ENCODE data around the gene GRB10. TPM values are rescaled to one million over a fixed set of nuclear protein-coding genes. Genes with fewer than 3 reads are reported as not detected.

The GRB10 gene
- total RNA-seq, 2 donors from 2014 or later: 10.3 to 15.1 TPM

DNA sequence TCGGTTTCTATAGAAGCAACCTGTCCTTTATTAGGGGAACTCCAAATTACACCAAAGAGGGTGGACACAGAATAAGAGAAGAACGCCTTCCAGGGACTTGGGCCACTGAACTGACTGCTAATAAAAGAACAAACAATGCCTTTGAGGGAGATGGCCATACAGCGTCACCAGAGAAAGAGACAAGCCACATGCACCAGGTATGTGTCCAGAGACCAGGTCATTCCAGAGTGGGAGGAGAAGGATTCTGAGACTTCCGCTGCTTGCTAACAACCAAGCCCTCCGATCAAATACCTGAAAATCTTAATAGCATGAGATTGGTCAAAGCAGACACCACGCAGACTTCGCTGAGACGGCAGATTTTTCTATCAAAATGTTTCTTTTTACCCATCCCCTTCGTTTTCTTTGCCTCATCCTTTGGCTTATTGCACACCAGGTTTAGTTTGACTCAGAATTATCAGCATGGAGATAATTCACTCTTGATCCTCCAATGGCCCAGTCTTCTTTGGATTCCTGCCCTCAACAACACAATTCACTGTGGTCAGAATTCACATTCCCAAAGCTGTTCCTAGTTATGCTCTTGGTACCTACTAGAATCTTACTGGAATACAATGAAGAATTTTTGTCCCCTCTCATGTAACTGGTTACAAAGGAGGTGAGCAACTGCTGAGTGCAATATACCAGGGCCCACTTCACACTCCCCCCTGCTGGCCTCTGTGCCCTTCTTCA, 130.1 kb downstream of the GRB10 start:
- H3K27me3 ChIP-seq: no peaks in the 10 kb centered on the region
- H3K36me3 ChIP-seq: no peaks in the 10 kb centered on the region
- no peak overlapping the region for H3K4me3 ChIP-seq
- no peak overlapping the region for H3K27ac ChIP-seq
- no peak for DNase-seq
- no peaks in the 10 kb centered on the region for H3K9me3 ChIP-seq
- no peak for TF ChIP-seq CTCF (IDR thresholded peaks at IDR 0.05)
- no peaks in the 10 kb centered on the region for H3K4me1 ChIP-seq
- H3K9ac ChIP-seq (ENCODE audit: low read depth in 2 of 2, low read length in 2 of 2): peak overlapping the region in 1 of 2 donors; percentile 3
- intact Hi-C loops (cut with DNase I): no loop called here

DNA sequence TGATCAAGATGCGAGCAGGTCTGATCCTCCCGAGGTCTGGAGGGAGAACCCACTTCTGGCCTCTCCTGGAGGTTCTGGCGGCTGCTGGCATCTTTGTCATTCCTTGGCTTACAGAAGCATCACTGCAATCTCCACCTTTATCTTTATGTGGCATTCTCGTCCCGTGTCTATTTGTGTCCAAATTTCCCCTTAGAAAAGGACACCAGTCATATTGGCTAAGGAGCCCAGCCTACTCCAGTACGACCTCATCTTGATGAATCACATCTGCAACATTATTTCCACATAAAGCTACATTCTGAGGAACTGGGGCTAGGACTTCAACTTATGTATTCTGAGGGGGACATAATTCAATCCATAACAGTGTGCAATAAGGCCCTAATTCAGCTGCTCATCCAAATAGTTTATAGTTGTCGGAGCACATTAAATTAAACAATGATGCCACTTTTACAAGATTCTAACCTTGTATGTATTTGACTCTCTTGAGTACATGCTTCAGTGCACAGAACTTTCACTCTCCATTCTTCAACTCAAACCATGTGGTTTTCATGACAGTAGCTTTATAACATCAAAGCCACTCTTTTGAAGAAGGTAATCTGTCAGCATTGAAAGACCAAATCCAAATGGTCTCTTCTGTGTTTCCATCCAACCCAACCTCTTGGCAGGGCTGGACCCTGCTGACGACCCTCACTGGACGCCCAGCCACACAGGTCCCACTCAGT, 131.3 kb downstream of the GRB10 start:
- intact Hi-C loops (cut with DNase I): no loop called here
- no peaks in the 10 kb centered on the region for H3K4me1 ChIP-seq
- H3K27me3 ChIP-seq: no peaks in the 10 kb centered on the region
- no peak overlapping the region for H3K4me3 ChIP-seq
- TF ChIP-seq CTCF (IDR thresholded peaks at IDR 0.05): no peak
- H3K9me3 ChIP-seq: no peaks in the 10 kb centered on the region
- no peaks in the 10 kb centered on the region for H3K36me3 ChIP-seq
- no peak for DNase-seq
- no peak overlapping the region for H3K27ac ChIP-seq
- H3K9ac ChIP-seq (ENCODE audit: low read depth in 2 of 2, low read length in 2 of 2): no peak overlapping the region

DNA sequence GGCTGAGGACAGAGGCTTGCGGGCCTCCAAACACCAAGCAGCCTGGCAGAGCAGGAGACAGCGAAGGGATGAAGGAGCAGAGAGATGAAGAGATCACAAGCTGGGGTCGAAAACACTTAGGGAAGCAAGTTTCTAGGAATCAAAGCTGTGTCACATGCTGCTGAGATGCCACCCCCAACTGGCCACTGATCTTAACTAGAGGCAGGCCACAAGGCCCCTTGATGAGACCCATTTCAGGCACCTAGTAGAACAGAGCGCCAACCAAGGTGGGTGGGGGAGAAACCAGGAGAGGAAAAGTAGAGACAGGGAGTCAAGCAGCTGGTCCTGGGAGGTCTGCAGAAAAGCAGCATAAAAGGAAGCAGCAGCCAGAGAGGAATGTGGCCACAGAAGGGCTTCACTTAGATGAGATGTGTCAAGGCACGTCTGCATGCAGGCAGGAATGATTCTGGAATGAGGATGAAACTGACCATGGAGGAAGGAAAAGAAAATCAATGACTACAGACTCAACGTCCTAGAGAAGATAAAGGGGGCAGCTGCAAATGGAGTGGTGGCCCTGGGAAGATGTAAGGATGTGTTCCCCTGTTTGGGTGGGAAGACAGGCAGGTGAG, 132.5 kb downstream of the GRB10 start:
- intact Hi-C loops (cut with DNase I): no loop called here
- TF ChIP-seq CTCF (IDR thresholded peaks at IDR 0.05): no peak
- H3K4me1 ChIP-seq: no peaks in the 10 kb centered on the region
- no peaks in the 10 kb centered on the region for H3K9me3 ChIP-seq
- no peak overlapping the region for H3K9ac ChIP-seq (ENCODE audit: low read depth in 2 of 2, low read length in 2 of 2)
- H3K36me3 ChIP-seq: no peaks in the 10 kb centered on the region
- DNase-seq: no peak
- H3K27me3 ChIP-seq: no peaks in the 10 kb centered on the region
- no peak overlapping the region for H3K27ac ChIP-seq
- no peak overlapping the region for H3K4me3 ChIP-seq

GRCh38 chr7:50649259-50649885, 133.3 kb downstream of the GRB10 start:
- Histone ChIP-seq H3K4me3 (no peak overlapping the region), H3K9ac (ENCODE audit: low read depth in 2 of 2, low read length in 2 of 2) (no peak overlapping the region), H3K9me3 (no peaks in the 10 kb centered on the region), H3K27me3 (no peaks in the 10 kb centered on the region), H3K27ac (no peak overlapping the region), H3K36me3 (no peaks in the 10 kb centered on the region), H3K4me1 (no peaks in the 10 kb centered on the region)
- DNase-seq: no peak
- intact Hi-C loops (cut with DNase I): no loop called here
- TF ChIP-seq CTCF (IDR thresholded peaks at IDR 0.05): no peak

DNA sequence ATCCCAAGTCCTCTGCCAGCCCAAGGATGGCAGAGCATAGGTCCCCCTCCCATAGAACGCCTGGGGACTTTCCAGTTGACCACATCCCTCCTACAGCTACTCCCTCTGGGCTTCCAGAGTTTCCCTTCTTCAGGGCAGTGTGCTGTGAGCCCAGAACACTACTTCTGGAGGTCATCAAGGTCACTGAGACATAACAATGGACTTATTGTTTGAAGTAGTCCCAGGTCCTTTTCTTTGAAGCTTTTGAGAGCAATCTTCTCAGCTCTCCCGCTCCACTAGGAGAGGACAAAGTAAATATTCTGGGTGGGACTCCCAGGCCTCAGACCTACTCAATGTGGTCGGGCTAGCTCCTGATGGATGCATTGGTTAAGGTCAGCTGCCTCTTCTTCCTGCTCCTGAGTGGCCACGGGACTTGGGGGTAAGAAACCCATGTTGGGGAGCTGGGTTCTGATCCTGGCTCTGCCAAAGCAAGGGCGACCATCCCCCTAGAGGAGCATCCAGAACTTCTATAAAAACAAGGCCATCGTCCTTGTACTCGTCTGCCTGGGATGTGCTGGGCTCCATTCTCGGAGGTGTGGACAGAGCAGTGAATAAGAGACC, 134.0 kb downstream of the GRB10 start:
- Histone ChIP-seq H3K4me1 (no peaks in the 10 kb centered on the region), H3K9me3 (no peaks in the 10 kb centered on the region), H3K9ac (ENCODE audit: low read depth in 2 of 2, low read length in 2 of 2) (no peak overlapping the region), H3K4me3 (no peak overlapping the region), H3K27ac (no peak overlapping the region), H3K27me3 (no peaks in the 10 kb centered on the region), H3K36me3 (no peaks in the 10 kb centered on the region)
- TF ChIP-seq CTCF (IDR thresholded peaks at IDR 0.05): no peak
- no peak for DNase-seq
- intact Hi-C loops (cut with DNase I): no loop called here

Measured in colonic mucosa (tissue), 4 donors.